HPDE6-E6E7 (cell line): ENCODE data around the gene TPO.
"Not testable (repeated sequence)": the region's sequence is repeated elsewhere in the genome, so short reads cannot be mapped to it uniquely, and the experiment has no call there.

ENCODE experiments used
- DNase-seq: peaks from one replicate; pipeline ENCODE4 v3.0.0; 2011; ENCODE audit warnings: missing footprints; ENCODE audit errors: extremely low spot score

The TPO gene

GRCh38 chr2:1483551-1483950 lies 70.3 kb downstream of the TPO start:
- DNase-seq, result no peak

- no peak for DNase-seq
These were observed 71.0 kb downstream of the TPO start for GRCh38 chr2:1484131-1484884.

GRCh38 chr2:1486670-1487069 lies 73.4 kb downstream of the TPO start:
- no peak for DNase-seq

GRCh38 chr2:1487758-1488157 lies 74.5 kb downstream of the TPO start:
- no peak for DNase-seq

GRCh38 chr2:1488181-1488671 lies 75.0 kb downstream of the TPO start:
- no peak for DNase-seq

- DNase-seq, result no peak
These were observed 75.6 kb downstream of the TPO start for GRCh38 chr2:1488851-1489250.

GRCh38 chr2:1489486-1489885 lies 76.2 kb downstream of the TPO start:
- no peak for DNase-seq

GRCh38 chr2:1490381-1490780 lies 77.1 kb downstream of the TPO start:
- not testable (repeated sequence) for DNase-seq

GRCh38 chr2:1491751-1492150 lies 78.5 kb downstream of the TPO start:
- DNase-seq, result no peak

- not testable (repeated sequence) for DNase-seq
These were observed 79.0 kb downstream of the TPO start for GRCh38 chr2:1492231-1492630.

- no peak for DNase-seq
These were observed 79.6 kb downstream of the TPO start for GRCh38 chr2:1492711-1493430.

GRCh38 chr2:1493431-1494126 lies 80.3 kb downstream of the TPO start:
- no peak for DNase-seq

- DNase-seq, result no peak
These were observed 81.0 kb downstream of the TPO start for GRCh38 chr2:1494257-1494656.

- DNase-seq, result no peak
These were observed 81.6 kb downstream of the TPO start for GRCh38 chr2:1494906-1495305.

GRCh38 chr2:1495676-1496358 lies 82.6 kb downstream of the TPO start:
- DNase-seq, result no peak

GRCh38 chr2:1496359-1496821 lies 83.1 kb downstream of the TPO start:
- DNase-seq, result no peak

GRCh38 chr2:1497122-1497611 lies 83.9 kb downstream of the TPO start:
- DNase-seq, result no peak

GRCh38 chr2:1498176-1498575 lies 84.9 kb downstream of the TPO start:
- no peak for DNase-seq

GRCh38 chr2:1499033-1499795 lies 86.0 kb downstream of the TPO start:
- no peak for DNase-seq

GRCh38 chr2:1501038-1501851 lies 88.0 kb downstream of the TPO start:
- DNase-seq, result no peak
